ENCODE data around the gene SLC4A9. TPM values are rescaled to one million over a fixed set of nuclear protein-coding genes. Genes with fewer than 3 reads are reported as not detected.

SLC4A9 gene
- total RNA-seq, 1 donor from 2014 or later: not detected

- no peaks in the 10 kb centered on the region for H3K27me3 Mint-ChIP-seq (ENCODE audit: low read depth)
- no peaks in the 10 kb centered on the region for H3K36me3 Mint-ChIP-seq (ENCODE audit: low read depth)
- DNase-seq (ENCODE audit: low spot score): no peak
- H3K4me1 Mint-ChIP-seq (ENCODE audit: low read depth): peaks cover 17% of the 10 kb centered on the region
- H3K4me3 Mint-ChIP-seq (ENCODE audit: unreplicated experiment): no peak overlapping the region
- TF ChIP-seq CTCF (IDR thresholded peaks at IDR 0.05): no peak
- no peaks in the 10 kb centered on the region for H3K9me3 Mint-ChIP-seq (ENCODE audit: low read depth)
- no peak overlapping the region for H3K27ac Mint-ChIP-seq (ENCODE audit: unreplicated experiment)
Measured at GRCh38 chr5:140317859-140318258, 42.1 kb upstream of the SLC4A9 start.

- no peaks in the 10 kb centered on the region for H3K36me3 Mint-ChIP-seq (ENCODE audit: low read depth)
- no peak for DNase-seq (ENCODE audit: low spot score)
- H3K27ac Mint-ChIP-seq (ENCODE audit: unreplicated experiment): no peak overlapping the region
- no peak overlapping the region for H3K4me3 Mint-ChIP-seq (ENCODE audit: unreplicated experiment)
- H3K9me3 Mint-ChIP-seq (ENCODE audit: low read depth): no peaks in the 10 kb centered on the region
- H3K27me3 Mint-ChIP-seq (ENCODE audit: low read depth): no peaks in the 10 kb centered on the region
- no peak for TF ChIP-seq CTCF (IDR thresholded peaks at IDR 0.05)
- peaks cover 26% of the 10 kb centered on the region for H3K4me1 Mint-ChIP-seq (ENCODE audit: low read depth)
Measured at GRCh38 chr5:140318792-140319191, 41.2 kb upstream of the SLC4A9 start.

DNA sequence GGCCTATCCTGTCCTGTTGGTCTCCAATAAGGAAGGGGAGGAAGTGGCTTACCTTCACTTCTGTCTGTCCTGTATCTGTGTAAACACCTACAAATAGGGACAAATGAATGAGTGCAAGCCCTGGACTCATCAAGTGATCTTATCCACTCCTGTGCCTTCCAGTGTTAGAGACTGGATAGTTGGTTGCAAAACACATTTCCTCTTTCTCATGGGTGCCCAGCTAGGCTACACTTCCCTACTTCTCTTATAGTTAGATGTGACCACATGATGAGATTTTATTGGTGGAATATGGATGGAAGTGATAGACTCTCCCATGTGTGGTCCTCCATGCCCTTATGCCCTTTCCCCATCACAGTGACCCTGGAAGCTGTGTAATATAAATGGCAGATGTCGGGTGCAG lies 40.2 kb upstream of the SLC4A9 start:
- Mint-ChIP-seq H3K4me3 (ENCODE audit: unreplicated experiment) (no peak overlapping the region), H3K4me1 (ENCODE audit: low read depth) (peaks cover 37% of the 10 kb centered on the region), H3K36me3 (ENCODE audit: low read depth) (no peaks in the 10 kb centered on the region), H3K27me3 (ENCODE audit: low read depth) (no peaks in the 10 kb centered on the region), H3K9me3 (ENCODE audit: low read depth) (no peaks in the 10 kb centered on the region), H3K27ac (ENCODE audit: unreplicated experiment) (no peak overlapping the region)
- TF ChIP-seq CTCF (IDR thresholded peaks at IDR 0.05): no peak
- no peak for DNase-seq (ENCODE audit: low spot score)

DNA sequence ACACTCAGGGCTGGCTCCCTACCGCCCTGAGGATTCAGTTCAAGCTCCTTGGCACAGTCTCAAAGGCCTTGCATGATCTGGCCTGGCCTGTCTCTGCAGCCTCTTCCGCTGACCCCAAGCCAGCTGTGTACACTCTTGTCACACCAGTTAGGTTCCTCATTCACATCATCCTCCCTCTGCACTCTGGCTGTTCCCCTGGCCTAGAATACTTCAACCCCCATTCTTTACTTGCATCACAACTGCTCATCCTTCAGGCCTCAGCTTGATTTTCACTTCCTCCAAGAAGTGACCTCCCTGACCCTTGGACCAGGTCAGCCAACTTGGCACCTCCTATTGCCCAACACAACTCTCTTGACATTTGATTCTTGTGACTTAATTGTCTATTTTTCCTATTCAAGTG lies 38.2 kb upstream of the SLC4A9 start:
- Mint-ChIP-seq H3K27ac (ENCODE audit: unreplicated experiment) (no peak overlapping the region), H3K4me1 (ENCODE audit: low read depth) (peaks cover 41% of the 10 kb centered on the region), H3K9me3 (ENCODE audit: low read depth) (no peaks in the 10 kb centered on the region), H3K36me3 (ENCODE audit: low read depth) (no peaks in the 10 kb centered on the region), H3K4me3 (ENCODE audit: unreplicated experiment) (no peak overlapping the region), H3K27me3 (ENCODE audit: low read depth) (no peaks in the 10 kb centered on the region)
- DNase-seq (ENCODE audit: low spot score): no peak
- no peak for TF ChIP-seq CTCF (IDR thresholded peaks at IDR 0.05)

GRCh38 chr5:140322751-140323731 lies 37.0 kb upstream of the SLC4A9 start:
- TF ChIP-seq CTCF (IDR thresholded peaks at IDR 0.05): no peak
- no peak overlapping the region for H3K4me3 Mint-ChIP-seq (ENCODE audit: unreplicated experiment)
- no peak for DNase-seq (ENCODE audit: low spot score)
- no peaks in the 10 kb centered on the region for H3K36me3 Mint-ChIP-seq (ENCODE audit: low read depth)
- H3K27me3 Mint-ChIP-seq (ENCODE audit: low read depth): no peaks in the 10 kb centered on the region
- peaks cover 50% of the 10 kb centered on the region for H3K4me1 Mint-ChIP-seq (ENCODE audit: low read depth)
- peak overlapping the region; percentile 86 for H3K27ac Mint-ChIP-seq (ENCODE audit: unreplicated experiment)
- no peaks in the 10 kb centered on the region for H3K9me3 Mint-ChIP-seq (ENCODE audit: low read depth)

All from chondrocyte (in vitro differentiated cells).